Measurements from ENCODE around the gene CDKN2AIPNL.

DNA sequence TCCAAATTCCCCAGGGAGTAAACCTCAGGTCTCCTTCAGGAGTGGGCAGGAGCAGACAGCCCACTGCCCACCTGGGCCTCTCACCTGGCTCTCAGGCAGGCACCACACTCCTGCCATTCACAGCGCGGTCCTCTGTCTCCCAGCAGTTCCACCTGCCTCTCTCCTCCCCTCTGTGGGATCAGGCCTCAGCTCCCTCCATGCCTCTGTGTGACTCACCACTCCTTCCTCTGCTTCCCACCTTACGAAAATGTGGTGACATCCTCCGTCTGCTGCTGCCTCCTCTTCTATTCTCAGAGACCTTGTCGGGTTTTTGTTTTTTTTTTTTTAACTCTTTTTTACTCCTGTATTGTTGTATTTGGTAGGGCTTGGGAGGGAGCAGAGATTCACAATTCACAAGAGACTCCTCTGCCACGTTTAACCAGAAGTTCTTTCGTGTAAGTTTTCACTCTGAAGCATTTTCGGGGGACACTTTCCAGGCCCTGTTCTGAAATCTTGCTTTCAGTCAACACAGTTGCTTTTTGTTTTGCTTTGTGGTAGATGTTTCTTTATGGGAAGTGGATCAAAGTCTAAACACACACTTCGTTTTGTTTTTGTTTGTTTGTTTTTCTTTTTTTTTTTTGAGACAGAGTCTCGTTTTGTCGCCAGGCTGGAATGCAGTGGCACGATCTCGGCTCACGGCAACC lies 21.1 kb upstream of the CDKN2AIPNL start:
- TF ChIP-seq, protein P1, sequence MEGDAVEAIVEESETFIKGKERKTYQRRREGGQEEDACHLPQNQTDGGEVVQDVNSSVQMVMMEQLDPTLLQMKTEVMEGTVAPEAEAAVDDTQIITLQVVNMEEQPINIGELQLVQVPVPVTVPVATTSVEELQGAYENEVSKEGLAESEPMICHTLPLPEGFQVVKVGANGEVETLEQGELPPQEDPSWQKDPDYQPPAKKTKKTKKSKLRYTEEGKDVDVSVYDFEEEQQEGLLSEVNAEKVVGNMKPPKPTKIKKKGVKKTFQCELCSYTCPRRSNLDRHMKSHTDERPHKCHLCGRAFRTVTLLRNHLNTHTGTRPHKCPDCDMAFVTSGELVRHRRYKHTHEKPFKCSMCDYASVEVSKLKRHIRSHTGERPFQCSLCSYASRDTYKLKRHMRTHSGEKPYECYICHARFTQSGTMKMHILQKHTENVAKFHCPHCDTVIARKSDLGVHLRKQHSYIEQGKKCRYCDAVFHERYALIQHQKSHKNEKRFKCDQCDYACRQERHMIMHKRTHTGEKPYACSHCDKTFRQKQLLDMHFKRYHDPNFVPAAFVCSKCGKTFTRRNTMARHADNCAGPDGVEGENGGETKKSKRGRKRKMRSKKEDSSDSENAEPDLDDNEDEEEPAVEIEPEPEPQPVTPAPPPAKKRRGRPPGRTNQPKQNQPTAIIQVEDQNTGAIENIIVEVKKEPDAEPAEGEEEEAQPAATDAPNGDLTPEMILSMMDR (IDR thresholded peaks at IDR 0.05; ENCODE audit: low read length) = no peak
- no peak for TF ChIP-seq EZH2 (optimal IDR thresholded peaks at IDR 0.05; ENCODE audit: low read depth, low read length)
